COLO829 (cell line): ENCODE measurements around the gene BCL11A.

ENCODE experiments used
- DNase-seq: peaks from one replicate; pipeline ENCODE4 v3.0.0; 2012; ENCODE audit warnings: low spot score

BCL11A gene

DNA sequence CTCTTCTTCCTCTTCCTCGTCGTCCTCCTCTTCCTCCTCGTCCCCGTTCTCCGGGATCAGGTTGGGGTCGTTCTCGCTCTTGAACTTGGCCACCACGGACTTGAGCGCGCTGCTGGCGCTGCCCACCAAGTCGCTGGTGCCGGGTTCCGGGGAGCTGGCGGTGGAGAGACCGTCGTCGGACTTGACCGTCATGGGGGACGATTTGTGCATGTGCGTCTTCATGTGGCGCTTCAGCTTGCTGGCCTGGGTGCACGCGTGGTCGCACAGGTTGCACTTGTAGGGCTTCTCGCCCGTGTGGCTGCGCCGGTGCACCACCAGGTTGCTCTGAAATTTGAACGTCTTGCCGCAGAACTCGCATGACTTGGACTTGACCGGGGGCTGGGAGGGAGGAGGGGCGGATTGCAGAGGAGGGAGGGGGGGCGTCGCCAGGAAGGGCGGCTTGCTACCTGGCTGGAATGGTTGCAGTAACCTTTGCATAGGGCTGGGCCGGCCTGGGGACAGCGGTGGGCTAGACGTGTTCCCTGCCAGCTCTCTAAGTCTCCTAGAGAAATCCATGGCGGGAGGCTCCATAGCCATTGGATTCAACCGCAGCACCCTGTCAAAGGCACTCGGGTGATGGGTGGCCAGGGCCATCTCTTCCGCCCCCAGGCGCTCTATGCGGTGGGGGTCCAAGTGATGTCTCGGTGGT is 91.9 kb downstream of the BCL11A start:
- no peak for DNase-seq

DNA sequence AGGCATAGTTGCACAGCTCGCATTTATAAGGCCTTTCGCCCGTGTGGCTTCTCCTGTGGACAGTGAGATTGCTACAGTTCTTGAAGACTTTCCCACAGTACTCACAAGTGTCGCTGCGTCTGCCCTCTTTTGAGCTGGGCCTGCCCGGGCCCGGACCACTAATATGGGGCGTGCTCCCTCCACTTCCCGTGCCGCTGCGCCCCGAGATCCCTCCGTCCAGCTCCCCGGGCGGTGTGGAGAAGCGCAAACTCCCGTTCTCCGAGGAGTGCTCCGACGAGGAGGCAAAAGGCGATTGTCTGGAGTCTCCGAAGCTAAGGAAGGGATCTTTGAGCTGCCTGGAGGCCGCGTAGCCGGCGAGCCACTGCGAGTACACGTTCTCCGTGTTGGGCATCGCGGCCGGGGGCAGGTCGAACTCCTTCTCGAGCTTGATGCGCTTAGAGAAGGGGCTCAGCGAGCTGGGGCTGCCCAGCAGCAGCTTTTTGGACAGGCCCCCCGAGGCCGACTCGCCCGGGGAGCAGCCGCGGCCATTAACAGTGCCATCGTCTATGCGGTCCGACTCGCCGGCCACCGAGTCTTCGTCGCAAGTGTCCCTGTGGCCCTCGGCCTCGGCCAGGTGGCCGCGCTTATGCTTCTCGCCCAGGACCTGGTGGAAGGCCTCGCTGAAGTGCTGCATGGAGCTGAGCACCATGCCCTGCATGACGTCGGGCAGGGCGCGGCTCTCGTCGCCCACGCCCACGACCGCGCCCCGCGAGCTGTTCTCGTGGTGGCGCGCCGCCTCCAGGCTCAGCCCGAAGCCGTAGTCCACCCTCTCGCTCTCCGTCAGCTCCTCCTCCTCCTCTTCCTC is 92.7 kb downstream of the BCL11A start:
- no peak for DNase-seq

GRCh38 chr2:60459851-60460250 is 93.6 kb downstream of the BCL11A start:
- no peak for DNase-seq

GRCh38 chr2:60456115-60456770 is 97.2 kb downstream of the BCL11A start:
- DNase-seq = no peak

DNA sequence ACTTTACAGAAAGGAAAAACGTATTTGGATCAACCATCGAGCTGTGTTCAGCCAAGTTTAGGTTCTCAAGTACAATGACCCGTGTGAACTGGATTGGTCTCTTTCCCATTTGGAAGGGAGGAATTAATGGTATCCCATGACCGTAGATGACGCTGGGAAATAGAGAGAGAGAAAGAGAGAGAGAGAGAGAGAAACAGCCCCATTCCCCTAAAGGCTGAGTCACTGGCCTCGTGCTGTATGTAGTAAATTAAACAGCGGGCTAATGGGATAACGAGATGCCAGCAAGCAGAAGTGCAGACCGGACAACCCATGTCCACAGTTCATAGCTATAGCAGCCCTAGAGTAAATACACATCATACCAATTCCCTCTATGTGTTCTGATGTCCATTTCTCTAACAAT is 99.6 kb downstream of the BCL11A start:
- no peak for DNase-seq

- no peak for DNase-seq
Observed at GRCh38 chr2:60453301-60453700, 100.2 kb downstream of the BCL11A start.

DNA sequence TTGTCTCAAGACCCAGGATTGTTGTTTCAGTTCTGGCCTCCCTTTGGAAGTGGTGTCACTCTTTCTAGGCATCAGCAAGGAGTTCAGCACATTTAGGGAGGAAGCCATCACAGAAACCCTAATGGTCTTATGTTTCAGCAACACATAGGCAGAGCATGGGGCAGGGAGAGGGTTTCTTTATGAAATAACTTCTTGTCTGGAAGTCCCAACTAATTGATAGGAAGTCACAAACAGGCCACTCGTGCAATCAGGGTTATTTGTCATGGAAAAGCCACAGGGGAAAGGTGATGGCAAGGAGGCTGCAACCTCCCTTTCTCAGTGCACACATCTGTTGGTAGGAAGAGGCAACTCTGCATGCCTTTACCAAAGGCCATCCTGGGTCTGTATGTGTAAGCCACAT is 103.0 kb downstream of the BCL11A start:
- DNase-seq = no peak

DNA sequence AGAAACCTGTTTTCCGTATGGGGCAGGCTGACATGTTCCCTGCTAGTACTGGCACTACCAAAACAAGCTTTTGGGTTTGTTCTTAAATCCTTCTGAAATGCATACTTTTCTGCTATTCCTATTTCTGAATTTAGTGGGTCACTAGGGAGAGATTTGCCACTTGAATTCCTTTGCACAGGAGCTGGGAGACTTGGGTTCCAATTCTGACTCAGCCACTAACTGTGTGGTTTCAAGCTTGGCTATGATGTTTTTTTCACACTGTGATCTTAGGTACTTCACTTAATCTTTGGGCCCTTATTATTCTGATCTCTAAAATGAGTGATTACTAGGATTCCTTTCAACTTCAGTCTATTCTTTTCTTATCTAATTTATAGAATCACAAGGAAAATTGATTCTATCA is 105.5 kb downstream of the BCL11A start:
- DNase-seq = no peak

- DNase-seq = no peak
Observed at GRCh38 chr2:60446413-60447267, 106.8 kb downstream of the BCL11A start.

GRCh38 chr2:60445684-60446179 is 107.7 kb downstream of the BCL11A start:
- no peak for DNase-seq

DNA sequence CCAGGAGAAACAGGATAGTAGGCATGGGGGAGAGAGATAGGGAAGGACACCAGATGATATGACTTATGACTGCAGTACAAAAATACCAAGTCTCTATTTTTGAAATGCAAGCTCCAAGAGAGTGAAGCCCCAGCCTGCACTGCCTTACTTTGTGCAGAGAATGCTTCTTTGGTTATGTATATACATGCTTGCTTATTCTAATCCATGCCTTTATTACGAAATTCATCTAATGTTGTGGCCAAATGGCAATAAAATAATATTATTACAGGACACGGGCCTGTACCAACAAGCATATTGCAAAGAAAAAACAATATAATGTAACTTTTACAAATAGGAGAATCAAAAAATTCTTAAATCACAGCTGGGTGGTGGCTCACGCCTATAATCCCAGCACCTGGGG is 110.8 kb downstream of the BCL11A start:
- no peak for DNase-seq

- DNase-seq = no peak
Observed at GRCh38 chr2:60441800-60442199, 111.7 kb downstream of the BCL11A start.

DNA sequence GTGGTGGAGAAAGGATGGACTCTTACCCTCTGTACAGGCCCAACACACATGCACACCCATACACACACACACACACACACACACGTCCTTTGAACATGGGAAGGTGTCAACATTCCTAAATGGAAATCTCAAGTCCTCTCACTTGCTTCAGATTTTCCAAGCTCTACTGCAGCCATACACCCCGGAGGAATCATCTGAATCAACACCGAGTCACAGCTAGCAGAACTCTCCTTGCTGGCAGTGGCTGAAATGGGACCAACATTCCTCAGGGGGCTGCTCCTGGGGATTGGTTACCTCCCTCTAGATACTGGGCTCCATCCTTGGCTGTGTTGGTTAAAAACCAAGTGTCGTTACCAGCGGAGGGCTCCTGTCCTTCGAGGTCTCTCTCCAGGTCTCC is 112.7 kb downstream of the BCL11A start:
- DNase-seq = no peak

GRCh38 chr2:60440079-60440766 is 113.2 kb downstream of the BCL11A start:
- no peak for DNase-seq

- no peak for DNase-seq
Observed at GRCh38 chr2:60439219-60439974, 114.1 kb downstream of the BCL11A start.

DNA sequence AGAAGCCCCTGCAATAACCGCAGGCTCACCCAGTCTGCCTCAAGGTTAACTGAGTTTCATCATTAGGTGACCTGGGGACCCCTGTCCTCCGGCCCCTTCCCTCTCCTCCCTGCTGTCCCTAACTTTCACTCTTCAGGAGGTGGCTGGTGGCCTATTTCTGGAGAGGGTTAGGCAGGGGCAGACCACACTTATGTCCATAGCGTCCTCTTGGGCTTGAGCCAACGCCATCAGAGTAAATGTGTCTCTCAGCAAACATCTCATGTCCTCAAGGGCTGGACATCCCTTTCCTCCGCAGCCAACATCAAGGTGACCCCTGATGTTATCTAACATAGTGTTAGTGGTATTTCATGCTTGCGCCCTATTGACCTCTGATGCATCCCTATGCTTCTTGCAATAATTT is 114.8 kb downstream of the BCL11A start:
- no peak for DNase-seq

DNA sequence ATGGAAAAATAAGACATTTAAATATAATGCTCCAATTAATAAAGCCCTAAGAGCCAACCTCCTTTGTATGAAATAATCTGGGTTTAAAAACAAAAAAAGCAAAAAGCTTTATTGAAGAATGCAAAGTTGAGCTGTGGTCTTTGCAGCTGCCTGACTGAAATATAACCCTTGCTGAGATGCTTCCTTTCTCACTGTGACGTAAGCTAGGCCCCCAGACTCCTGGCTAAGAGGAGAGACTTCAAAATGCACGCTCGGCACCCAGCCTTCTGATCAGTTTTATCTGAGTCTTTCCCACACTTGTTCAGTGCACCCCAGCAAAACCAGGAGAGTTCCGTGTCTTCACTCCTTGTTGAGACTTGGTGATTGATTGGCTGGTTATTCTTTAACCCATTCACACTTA is 115.3 kb downstream of the BCL11A start:
- no peak for DNase-seq

- no peak for DNase-seq
Observed at GRCh38 chr2:60437080-60437696, 116.3 kb downstream of the BCL11A start.

DNA sequence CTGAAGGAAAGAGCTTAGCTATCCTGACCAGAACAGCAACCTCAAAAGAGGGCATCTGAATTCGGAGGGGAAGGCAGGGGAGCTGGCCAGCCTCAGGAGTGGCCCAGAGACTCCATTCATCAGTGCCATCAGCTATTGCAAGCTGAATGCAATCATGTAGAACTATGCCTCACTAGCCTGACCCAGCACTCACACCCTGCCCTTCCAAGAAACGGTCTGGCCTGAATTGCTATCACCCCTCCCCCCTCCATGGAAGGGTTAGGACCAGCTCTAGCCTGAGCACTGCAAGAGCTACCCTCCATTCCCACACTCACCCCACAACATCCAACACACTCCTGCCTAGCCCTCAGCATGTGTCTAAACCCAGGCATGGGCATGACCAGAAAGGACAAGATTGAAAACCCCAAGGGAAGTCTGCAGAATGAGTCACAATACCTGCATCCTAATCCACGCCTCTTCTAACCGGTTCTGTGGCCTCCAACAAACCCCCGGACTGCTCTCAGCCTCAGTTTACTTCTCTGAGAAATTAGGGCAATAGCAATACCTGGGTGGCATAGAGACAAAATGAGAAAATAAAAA is 120.3 kb downstream of the BCL11A start:
- no peak for DNase-seq
